Vagina (tissue), 2 donors: ENCODE results near the gene ARID3A. TPM values are rescaled to one million over a fixed set of nuclear protein-coding genes. Genes with fewer than 3 reads are reported as not detected.

ENCODE experiments used
- DNase-seq, 2 donors: peaks; one replicate each; pipeline ENCODE4 v3.0.0-alpha.2; 2017; ENCODE audit errors: extremely low spot score in 2 of 2
- H3K27ac ChIP-seq: fragments of 200-600 bp; sonication (generic); one replicate; pipeline ENCODE4 v1.5.1; 2019
- H3K27me3 ChIP-seq: fragments of 200-600 bp; sonication (generic); one replicate; pipeline ENCODE4 v1.5.1; 2019
- H3K36me3 ChIP-seq, 2 donors: fragments of 200-600 bp; sonication (generic); one replicate each; pipeline ENCODE4 v1.5.1; 2017 to 2019
- H3K4me1 ChIP-seq: fragments of 200-600 bp; sonication (generic); one replicate; pipeline ENCODE4 v1.5.1; 2019
- H3K4me3 ChIP-seq, 2 donors: fragments of 200-600 bp; sonication (generic); 1 replicate in 1 of 2; 2 replicates in 1 of 2; pipeline ENCODE4 v1.5.1; 2016 to 2019
- H3K9me3 ChIP-seq: fragments of 200-600 bp; sonication (generic); one replicate; pipeline ENCODE4 v1.5.1; 2019
- CTCF ChIP-seq, 3 experiments: fragments of 450-650 bp in 2 of 3; fragments of 200-600 bp in 1 of 3; sonication (generic) in 1 of 3; IDR thresholded peaks; one replicate each; pipeline ENCODE4 v1.5.1; 2017 to 2019; ENCODE audit warnings: antibody characterized with exemption in 3 of 3, mild to moderate bottlenecking in 2 of 3, moderate library complexity in 2 of 3
- POLR2A ChIP-seq, 2 donors: fragments of 450-650 bp; IDR thresholded peaks; one replicate each; pipeline ENCODE4 v1.6.1; 2017; ENCODE audit warnings: antibody characterized with exemption in 2 of 2, mild to moderate bottlenecking in 2 of 2, moderate library complexity in 2 of 2
- POLR2AphosphoS5 ChIP-seq, 2 donors: sonication (generic); formaldehyde crosslinking; IDR thresholded peaks; one replicate each; pipeline ENCODE4 v1.9.0; 2017; ENCODE audit warnings: antibody characterized with exemption in 2 of 2, mild to moderate bottlenecking in 2 of 2, low read depth in 1 of 2; ENCODE audit not compliant: insufficient read depth in 1 of 2
- intact Hi-C: fragments of 100-400 bp; cut with DNase I; formaldehyde crosslinking; loops from one replicate; pipeline ENCODE4 v1.15.1; 2023
- total RNA-seq: library from RNA; depleted of rRNA; stranded (reverse); fragments of >200 nt; gene quantifications from one replicate; pipeline ENCODE4 v1.2.3, GENCODE V29; 2016

The ARID3A gene
- total RNA-seq, 1 donor from 2014 or later: 10.3 TPM

- Histone ChIP-seq H3K9me3 (no peaks in the 10 kb centered on the region), H3K4me3 (no peak overlapping the region), H3K27me3 (no peaks in the 10 kb centered on the region), H3K4me1 (peaks cover 10% of the 10 kb centered on the region), H3K36me3 (peaks cover 0 to 21% of the 10 kb centered on the region in 2 donors), H3K27ac (no peak overlapping the region)
- TF ChIP-seq POLR2A (IDR thresholded peaks at IDR 0.05) (no peak), CTCF (IDR thresholded peaks at IDR 0.05) (no peak), POLR2AphosphoS5 (IDR thresholded peaks at IDR 0.05; ENCODE audit: insufficient read depth in 1 of 2, low read depth in 1 of 2) (no peak)
- no peak for DNase-seq
- intact Hi-C loops: no loop called here
Observed at GRCh38 chr19:902093-902370, 23.8 kb upstream of the ARID3A start.

- H3K9me3 ChIP-seq: no peaks in the 10 kb centered on the region
- peaks cover 10% of the 10 kb centered on the region for H3K4me1 ChIP-seq
- no peak overlapping the region for H3K27ac ChIP-seq
- H3K27me3 ChIP-seq: no peaks in the 10 kb centered on the region
- no peak for TF ChIP-seq CTCF (IDR thresholded peaks at IDR 0.05)
- no peak for TF ChIP-seq POLR2A (IDR thresholded peaks at IDR 0.05)
- no peak for TF ChIP-seq POLR2AphosphoS5 (IDR thresholded peaks at IDR 0.05; ENCODE audit: insufficient read depth in 1 of 2, low read depth in 1 of 2)
- intact Hi-C loops: no loop called here
- DNase-seq: no peak
- peaks cover 0 to 17% of the 10 kb centered on the region in 2 donors for H3K36me3 ChIP-seq
- H3K4me3 ChIP-seq: no peak overlapping the region
Observed at GRCh38 chr19:902446-903226, 23.2 kb upstream of the ARID3A start.

- peaks cover 0 to 17% of the 10 kb centered on the region in 2 donors for H3K36me3 ChIP-seq
- no peaks in the 10 kb centered on the region for H3K9me3 ChIP-seq
- no peak for TF ChIP-seq POLR2AphosphoS5 (IDR thresholded peaks at IDR 0.05; ENCODE audit: insufficient read depth in 1 of 2, low read depth in 1 of 2)
- TF ChIP-seq POLR2A (IDR thresholded peaks at IDR 0.05): no peak
- no peak for TF ChIP-seq CTCF (IDR thresholded peaks at IDR 0.05)
- H3K27ac ChIP-seq: no peak overlapping the region
- H3K27me3 ChIP-seq: no peaks in the 10 kb centered on the region
- H3K4me1 ChIP-seq: peaks cover 10% of the 10 kb centered on the region
- no peak overlapping the region for H3K4me3 ChIP-seq
- DNase-seq: no peak
- intact Hi-C loops: no loop called here
Observed at GRCh38 chr19:903266-903797, 22.5 kb upstream of the ARID3A start.

GRCh38 chr19:904545-904944, 21.3 kb upstream of the ARID3A start:
- DNase-seq: no peak
- TF ChIP-seq CTCF (IDR thresholded peaks at IDR 0.05) (no peak), POLR2A (IDR thresholded peaks at IDR 0.05) (no peak), POLR2AphosphoS5 (IDR thresholded peaks at IDR 0.05; ENCODE audit: insufficient read depth in 1 of 2, low read depth in 1 of 2) (no peak)
- Histone ChIP-seq H3K27ac (no peak overlapping the region), H3K36me3 (peaks cover 0 to 6% of the 10 kb centered on the region in 2 donors), H3K27me3 (no peaks in the 10 kb centered on the region), H3K4me3 (no peak overlapping the region), H3K4me1 (peaks cover 22% of the 10 kb centered on the region), H3K9me3 (no peaks in the 10 kb centered on the region)
- intact Hi-C loops: no loop called here

- Histone ChIP-seq H3K9me3 (no peaks in the 10 kb centered on the region), H3K4me1 (peaks cover 26% of the 10 kb centered on the region), H3K27me3 (no peaks in the 10 kb centered on the region), H3K36me3 (no peaks in the 10 kb centered on the region), H3K4me3 (no peak overlapping the region), H3K27ac (no peak overlapping the region)
- intact Hi-C loops: no loop called here
- DNase-seq: no peak
- TF ChIP-seq POLR2AphosphoS5 (IDR thresholded peaks at IDR 0.05; ENCODE audit: insufficient read depth in 1 of 2, low read depth in 1 of 2): no peak
- no peak for TF ChIP-seq CTCF (IDR thresholded peaks at IDR 0.05)
- no peak for TF ChIP-seq POLR2A (IDR thresholded peaks at IDR 0.05)
Observed at GRCh38 chr19:906480-906879, 19.4 kb upstream of the ARID3A start.
